ENCODE measurements around the gene ENO4. TPM values are rescaled to one million over a fixed set of nuclear protein-coding genes. Genes with fewer than 3 reads are reported as not detected.

Gene ENO4
- total and polyA plus RNA-seq, 9 of the 15 experiments (the other 6 are each of a cell fraction or from before 2014, with no cell fraction given), result 0.07 TPM; not detected in 8

- TF ChIP-seq SREBF1 (IDR thresholded peaks at IDR 0.05; ENCODE audit: borderline replicate concordance, low read depth, low read length) (no peak), CGGBP1 (CRISPR knock-in tag; IDR thresholded peaks at IDR 0.05) (no peak), TGIF2 (CRISPR knock-in tag; IDR thresholded peaks at IDR 0.05) (no peak)
These were observed 43.8 kb downstream of the ENO4 start (continued) for GRCh38 chr10:116892907-116893685.

- ChIA-PET POLR2A (no interaction called here), CTCF (ENCODE audit: low intra/inter-chr PET ratio) (no interaction called here)
- no peaks in the 10 kb centered on the region for H3K27me3 ChIP-seq (ENCODE audit: control insufficient read depth in 2 of 2, insufficient read depth in 2 of 2, low read length in 2 of 2)
- no peak for DNase-seq (ENCODE audit: extremely low read depth in 1 of 4, low spot score in 3 of 4)
- no peaks in the 10 kb centered on the region for H3K79me2 ChIP-seq (ENCODE audit: control insufficient read depth, insufficient read depth, low read length)
- intact Hi-C loops (cut with micrococcal nuclease), result no loop called here
- no peaks in the 10 kb centered on the region for H3K4me1 ChIP-seq (replicated peaks in 1 of 2; ENCODE audit: control insufficient read depth in 2 of 2, insufficient read depth in 2 of 2, low read length in 2 of 2)
- no TSS peak for BruUV-seq (replicated peaks)
- no peak overlapping the region for H3K27ac ChIP-seq (ENCODE audit: extremely low read depth, low read depth, low read length)
- H2AFZ ChIP-seq (ENCODE audit: low read depth, low read length), result no peak overlapping the region
- no peaks in the 10 kb centered on the region for H3K9me3 ChIP-seq (replicated peaks; ENCODE audit: control insufficient read depth, insufficient read depth, low read depth, low read length)
- in situ Hi-C loops (cut with MboI), result no loop called here
- H3K4me2 ChIP-seq (ENCODE audit: insufficient read depth, low read length), result no peak overlapping the region
- FAIRE-seq, result no peak
- no peak for ATAC-seq
- H3K9me1 ChIP-seq (ENCODE audit: control insufficient read depth, insufficient read depth, low read length), result no peaks in the 10 kb centered on the region
- H3K9ac ChIP-seq (ENCODE audit: insufficient read depth in 1 of 2, low read depth in 2 of 2, low read length in 2 of 2), result no peak overlapping the region
- H3K36me3 ChIP-seq (ENCODE audit: control insufficient read depth, insufficient read depth, low read length), result peaks cover 17% of the 10 kb centered on the region; the same call in 2 of the 3 replicates
- H3K4me3 ChIP-seq, result no peak overlapping the region
- H4K20me1 ChIP-seq (replicated peaks; ENCODE audit: control insufficient read depth, insufficient read depth, low read length), result no peaks in the 10 kb centered on the region
- no peak for TF ChIP-seq REST (IDR thresholded peaks at IDR 0.05; ENCODE audit: borderline replicate concordance)
- TF ChIP-seq REST (CRISPR knock-in tag; IDR thresholded peaks at IDR 0.05; ENCODE audit: low read depth), result no peak
- no peak for TF ChIP-seq NFXL1 (CRISPR knock-in tag; IDR thresholded peaks at IDR 0.05)
- no peak for TF ChIP-seq BRF1 (IDR thresholded peaks at IDR 0.05; ENCODE audit: borderline replicate concordance, extremely low read depth, insufficient read length)
- no peak for TF ChIP-seq RBM34 (IDR thresholded peaks at IDR 0.05; ENCODE audit: borderline replicate concordance, insufficient read depth, low read length)
- TF ChIP-seq CBFA2T3 (IDR thresholded peaks at IDR 0.05), result no peak
- no peak for TF ChIP-seq ZNF408 (CRISPR knock-in tag; IDR thresholded peaks at IDR 0.05; ENCODE audit: low read depth)
- TF ChIP-seq, protein P1, sequence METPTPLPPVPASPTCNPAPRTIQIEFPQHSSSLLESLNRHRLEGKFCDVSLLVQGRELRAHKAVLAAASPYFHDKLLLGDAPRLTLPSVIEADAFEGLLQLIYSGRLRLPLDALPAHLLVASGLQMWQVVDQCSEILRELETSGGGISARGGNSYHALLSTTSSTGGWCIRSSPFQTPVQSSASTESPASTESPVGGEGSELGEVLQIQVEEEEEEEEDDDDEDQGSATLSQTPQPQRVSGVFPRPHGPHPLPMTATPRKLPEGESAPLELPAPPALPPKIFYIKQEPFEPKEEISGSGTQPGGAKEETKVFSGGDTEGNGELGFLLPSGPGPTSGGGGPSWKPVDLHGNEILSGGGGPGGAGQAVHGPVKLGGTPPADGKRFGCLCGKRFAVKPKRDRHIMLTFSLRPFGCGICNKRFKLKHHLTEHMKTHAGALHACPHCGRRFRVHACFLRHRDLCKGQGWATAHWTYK (CRISPR knock-in tag; IDR thresholded peaks at IDR 0.05), result no peak
- no peak for TF ChIP-seq ZNF274 (IDR thresholded peaks at IDR 0.05; ENCODE audit: borderline replicate concordance, low read depth, low read length)
These were observed 44.4 kb downstream of the ENO4 start for GRCh38 chr10:116893686-116894037.
